Islet of Langerhans (tissue), 1 donor: ENCODE results near the gene SCN1A.
"Not testable (repeated sequence)": the region's sequence is repeated elsewhere in the genome, so short reads cannot be mapped to it uniquely, and the experiment has no call there.

Source experiments
- FAIRE-seq: peaks from one replicate; lab custom pipeline; 2011; peaks lifted over from hg19 to GRCh38; lab: Jason Lieb, UNC

The SCN1A gene

DNA sequence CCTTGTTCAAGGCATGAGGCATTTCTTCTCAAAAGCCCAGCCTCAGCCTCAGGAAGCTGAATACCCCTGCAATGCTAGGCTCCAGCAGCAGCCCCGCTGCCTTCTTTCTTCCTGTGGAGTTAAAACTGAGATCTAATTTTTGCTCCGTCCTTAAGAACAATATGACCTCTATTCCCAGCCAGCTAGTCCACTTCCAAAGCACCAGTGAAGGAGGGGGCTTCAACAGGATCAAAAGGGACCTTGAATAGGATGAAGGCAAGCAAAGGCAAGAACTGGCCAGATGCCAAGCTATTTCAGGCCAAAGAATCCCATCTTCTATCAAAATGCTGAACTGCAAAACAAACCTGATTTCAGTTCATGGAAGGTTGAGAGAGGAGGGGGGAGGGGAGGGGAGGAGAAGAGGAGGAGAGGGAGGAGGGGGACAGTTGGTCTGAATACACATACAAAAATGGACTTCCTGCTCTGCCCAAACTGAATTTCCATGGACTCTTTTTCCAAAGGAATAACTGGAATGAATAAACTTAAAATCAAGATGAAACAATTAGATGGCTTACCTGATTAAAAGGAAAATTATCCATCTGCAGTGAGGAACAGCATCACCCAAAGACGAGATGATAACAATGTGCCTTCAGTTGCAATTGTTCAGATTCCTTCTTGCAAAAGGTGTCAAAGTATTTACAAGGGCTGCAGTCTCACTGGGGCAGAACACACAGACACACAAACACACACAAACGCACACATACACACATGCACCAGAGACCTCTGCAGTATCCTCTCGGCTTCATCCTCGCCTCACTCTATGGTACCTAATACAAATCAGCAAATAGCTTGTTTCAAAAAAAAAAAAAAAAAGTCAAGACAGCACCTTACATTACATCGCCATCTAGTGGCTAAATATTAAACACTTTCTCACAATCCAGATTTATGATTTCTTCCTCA, at the start of gene SCN1A:
Gene SCN1A (minus strand): TSS at position 804 of the 939 bp plus-strand sequence. CDS start 54,399 bp downstream, outside the sequence.
- peak; percentile 99 for FAIRE-seq

GRCh38 chr2:166173263-166173662, 45.4 kb upstream of the SCN1A start:
- no peak for FAIRE-seq

GRCh38 chr2:166171216-166171615, 43.4 kb upstream of the SCN1A start:
- no peak for FAIRE-seq

DNA sequence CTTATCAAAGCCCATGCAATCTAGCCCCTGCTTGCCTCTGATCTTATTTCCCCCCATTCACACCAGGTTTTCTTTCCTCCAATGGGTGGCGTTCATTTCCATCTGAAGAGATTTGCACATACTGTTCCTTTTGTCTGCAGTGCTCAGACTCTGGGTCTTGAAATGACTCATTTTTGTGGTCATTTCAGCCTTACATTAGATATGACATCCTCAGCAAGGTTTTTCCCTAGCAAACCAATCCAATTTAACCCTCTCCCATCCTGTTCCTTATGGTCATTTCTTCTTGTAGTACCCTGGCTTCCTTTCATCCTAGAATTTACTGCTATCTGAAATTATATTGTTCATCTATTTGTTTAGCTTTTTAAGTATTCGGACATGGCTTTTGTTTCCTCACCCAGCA, 42.5 kb upstream of the SCN1A start:
- FAIRE-seq, result no peak

DNA sequence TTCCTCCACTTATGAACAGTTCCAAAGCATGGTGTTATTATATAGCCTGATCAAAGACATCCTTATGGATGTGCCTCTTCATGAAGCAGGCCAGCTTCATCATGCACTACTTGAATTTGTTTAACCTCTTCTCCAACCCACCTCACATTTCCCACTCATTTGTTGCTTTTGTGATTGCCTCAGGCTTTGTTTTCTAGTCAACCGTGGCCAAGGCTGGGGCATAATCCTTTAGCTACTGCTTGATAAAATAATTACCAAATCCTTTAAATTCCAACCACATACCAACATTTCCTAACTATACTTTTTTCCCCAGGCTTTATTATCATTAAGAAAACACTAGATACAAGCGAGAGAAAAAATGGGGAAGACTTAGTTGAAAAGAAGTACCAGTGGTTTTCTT, 39.6 kb upstream of the SCN1A start:
- FAIRE-seq, result no peak

DNA sequence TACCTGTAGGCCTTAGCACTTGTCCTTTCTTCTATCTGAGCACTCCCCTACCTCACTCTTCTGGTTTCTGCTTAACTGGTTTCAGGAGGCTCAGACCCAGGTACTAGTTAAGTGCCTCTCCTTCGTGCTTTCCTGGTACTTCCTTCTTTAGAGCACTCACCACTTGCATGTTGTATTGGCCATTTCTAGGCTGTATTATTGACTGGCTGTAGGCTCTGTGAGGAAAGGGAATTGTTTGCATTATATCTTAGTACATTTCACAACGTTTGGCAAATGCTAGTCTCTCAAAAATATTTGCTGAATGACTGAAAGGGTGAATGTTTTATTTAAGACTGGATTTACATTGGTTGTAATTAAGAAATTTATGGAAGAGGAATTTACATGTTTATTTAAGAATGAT, 36.0 kb upstream of the SCN1A start:
- no peak for FAIRE-seq

DNA sequence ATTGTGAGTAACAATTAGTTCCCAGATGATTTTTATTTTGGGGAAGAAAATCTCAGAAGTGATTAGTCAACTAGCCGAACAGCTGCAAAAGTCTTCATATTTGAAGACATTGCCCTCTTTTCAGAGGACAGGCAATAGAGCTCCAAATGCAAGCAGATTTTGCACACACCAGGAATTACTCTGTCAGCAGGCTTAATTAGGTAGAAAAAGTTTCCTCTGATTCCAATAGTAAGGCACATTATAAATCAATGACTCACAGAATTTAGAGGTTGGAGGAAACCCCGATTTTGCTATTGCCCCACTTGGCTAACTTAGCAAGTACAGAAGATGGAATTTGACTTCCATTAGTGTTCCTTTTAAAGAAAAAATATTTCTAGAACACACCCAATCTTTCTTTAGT, 30.7 kb upstream of the SCN1A start:
- no peak for FAIRE-seq

GRCh38 chr2:166157578-166157977, 29.8 kb upstream of the SCN1A start:
- FAIRE-seq, result no peak

- FAIRE-seq, result no peak
Observed at GRCh38 chr2:166156985-166157490, 29.2 kb upstream of the SCN1A start.

GRCh38 chr2:166155589-166155988, 27.8 kb upstream of the SCN1A start:
- no peak for FAIRE-seq

- FAIRE-seq, result no peak
Observed at GRCh38 chr2:166154685-166155338, 27.0 kb upstream of the SCN1A start.

DNA sequence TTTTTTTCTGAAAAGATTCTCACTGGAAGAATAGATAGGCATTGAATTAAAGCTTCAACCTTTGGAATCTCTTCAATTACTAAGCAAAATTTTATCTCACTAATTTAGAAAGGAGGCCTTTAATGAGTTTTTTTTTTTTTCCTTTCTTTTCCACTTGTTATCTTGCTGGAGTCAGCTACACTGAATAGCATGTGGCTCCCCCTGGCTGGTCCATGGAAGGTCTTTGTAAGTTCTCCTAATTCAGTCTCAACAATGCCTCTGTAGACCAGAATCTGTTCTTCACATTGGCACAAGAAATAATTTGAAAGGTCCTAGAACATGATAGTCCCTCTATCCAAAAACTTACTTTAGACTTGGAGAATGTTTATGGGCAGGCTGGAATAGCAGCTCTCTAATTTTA, 24.2 kb upstream of the SCN1A start:
- FAIRE-seq, result no peak

GRCh38 chr2:166148500-166149400, 20.9 kb upstream of the SCN1A start:
- no peak for FAIRE-seq

DNA sequence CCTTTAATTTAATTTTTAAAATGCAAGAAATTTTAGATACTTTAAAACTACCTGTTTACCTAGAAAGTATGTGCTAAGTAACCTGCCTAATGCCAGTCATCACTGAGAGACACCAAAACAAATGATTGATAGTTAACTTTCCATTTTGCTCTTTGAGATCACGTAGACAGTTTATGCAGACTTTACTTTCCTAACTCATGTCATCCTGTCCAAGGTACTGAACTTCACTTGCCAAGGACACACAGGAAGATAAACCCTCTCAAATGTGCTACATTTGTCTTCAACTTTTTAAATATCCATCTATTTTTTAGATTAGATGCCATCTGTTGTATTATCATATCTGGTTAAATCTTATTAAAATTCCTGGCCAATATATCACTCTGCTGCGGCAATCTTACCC, 20.1 kb upstream of the SCN1A start:
- no peak for FAIRE-seq

DNA sequence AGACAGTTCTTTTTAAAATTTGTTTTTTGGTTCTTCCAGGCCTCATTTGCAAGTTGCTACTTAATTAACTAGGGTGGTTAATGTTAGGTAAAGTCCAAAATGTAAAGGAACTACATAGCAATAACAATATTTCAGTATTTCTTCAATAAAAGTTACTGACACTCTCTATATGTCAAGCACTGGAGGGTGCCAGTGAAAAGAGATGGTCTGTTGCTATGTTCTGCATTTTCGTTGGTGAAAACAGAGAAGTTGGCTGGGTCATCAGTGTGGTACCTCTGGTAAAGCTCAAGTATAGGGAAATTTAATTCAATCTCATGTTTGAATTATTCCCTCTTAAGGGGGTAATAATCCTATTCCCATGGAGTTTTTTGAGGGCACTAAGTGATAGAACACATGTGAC, 16.3 kb upstream of the SCN1A start:
- FAIRE-seq, result no peak

GRCh38 chr2:166140932-166141331, 13.1 kb upstream of the SCN1A start:
- no peak for FAIRE-seq

DNA sequence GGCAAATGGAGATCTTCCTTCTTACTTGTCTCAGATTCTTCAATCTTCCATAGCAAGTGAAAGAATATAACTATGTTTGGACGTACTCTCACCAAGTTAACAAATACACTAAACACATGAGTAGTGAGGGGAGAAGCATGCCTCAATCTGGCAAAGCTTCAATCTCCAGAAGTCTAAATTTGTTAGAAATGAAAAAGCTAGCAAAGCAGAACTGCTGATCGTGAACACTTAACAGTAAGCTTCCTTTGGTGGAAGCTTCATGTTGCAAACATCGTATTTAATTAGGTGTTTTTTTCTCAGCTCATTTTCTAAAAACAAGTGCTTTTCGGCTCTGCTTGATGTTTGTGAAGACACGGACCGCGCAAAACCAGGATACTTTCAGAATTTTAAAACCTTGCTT, 12.7 kb upstream of the SCN1A start:
- FAIRE-seq, result no peak

DNA sequence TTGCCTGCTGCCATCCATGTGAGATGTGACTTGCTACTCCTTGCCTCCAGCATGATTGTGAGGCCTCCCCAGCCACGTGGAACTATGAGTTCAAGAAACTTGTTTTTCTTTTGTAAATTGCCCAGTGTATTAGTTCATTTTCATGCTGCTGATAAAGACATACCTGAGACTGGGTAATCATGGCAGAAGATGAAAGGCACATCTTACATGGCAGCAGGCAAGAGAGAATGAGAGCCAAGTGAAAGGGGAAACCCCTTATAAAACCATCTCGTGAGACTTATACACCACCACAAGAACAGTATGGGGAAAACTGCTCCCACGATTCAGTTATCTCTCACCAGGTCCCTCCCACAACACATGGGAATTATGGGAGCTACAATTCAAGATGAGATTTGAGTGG, 11.7 kb upstream of the SCN1A start:
- FAIRE-seq, result not testable (repeated sequence)

GRCh38 chr2:166138667-166139066, 10.8 kb upstream of the SCN1A start:
- FAIRE-seq, result no peak

DNA sequence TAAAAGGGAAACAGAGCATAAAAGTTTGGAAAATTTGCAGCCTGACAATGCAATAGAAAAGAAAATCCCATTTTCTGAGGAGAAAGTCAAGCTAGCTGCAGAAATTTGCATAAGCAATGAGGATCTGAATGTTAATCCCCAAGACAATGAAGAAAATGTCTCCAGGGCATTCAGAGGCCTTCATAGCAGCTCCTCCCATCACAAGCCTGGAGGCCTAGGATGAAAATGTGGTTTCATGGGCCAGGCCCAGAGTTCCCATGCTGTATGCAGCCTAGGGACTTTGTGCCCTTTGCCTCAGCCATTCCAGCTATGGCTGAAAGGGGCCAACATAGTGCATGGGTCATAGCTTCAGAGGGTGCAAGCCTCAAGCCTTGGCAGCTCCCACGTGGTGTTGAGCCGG, 10.3 kb upstream of the SCN1A start:
- FAIRE-seq, result no peak

DNA sequence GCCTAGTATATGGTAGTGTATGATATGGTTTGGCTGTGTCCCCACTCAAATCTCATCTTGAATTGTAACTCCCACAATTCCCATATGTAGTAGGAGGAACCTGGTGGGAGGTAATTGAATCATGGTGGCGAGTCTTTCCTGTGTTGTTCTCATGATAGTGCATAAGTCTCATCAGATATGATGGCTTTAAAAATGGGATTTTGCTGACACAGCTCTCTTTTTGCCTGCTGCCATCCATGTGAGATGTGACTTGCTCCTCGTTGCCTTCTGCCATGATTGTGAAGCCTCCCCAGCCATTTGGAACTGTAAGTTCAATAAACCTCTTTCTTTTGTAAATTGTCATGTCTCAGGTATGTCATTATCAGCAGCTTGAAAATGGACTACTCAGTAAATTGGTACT, 9.5 kb upstream of the SCN1A start:
- FAIRE-seq, result no peak

DNA sequence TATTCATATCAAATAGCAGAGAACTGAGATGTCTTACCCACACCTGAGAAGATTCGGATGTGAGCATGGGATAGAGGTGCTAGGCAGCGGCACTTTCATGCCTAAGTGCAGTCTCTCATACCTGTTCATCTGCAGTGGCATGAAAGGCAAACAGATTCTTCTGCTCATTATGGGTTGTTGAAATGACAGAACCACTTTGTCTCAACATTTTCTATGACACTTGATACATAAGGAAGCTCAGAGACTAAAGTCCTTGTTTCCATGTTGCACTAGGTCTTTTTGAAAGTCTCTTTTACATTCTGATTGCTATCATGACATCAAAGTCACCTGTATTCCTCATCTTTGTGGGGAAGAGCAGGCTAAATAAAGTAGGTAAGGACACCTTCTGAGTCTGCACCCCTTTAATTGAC, 8.0 kb upstream of the SCN1A start:
- FAIRE-seq, result no peak
